Measurements from ENCODE around the gene DTNBP1.

GRCh38 chr6:15504040-15504495 is 158.8 kb downstream of the DTNBP1 start:
- TF ChIP-seq CTCF (conservative IDR thresholded peaks at IDR 0.05; ENCODE audit: low read depth, low read length) (peak; percentile 34; the same call in 1 of the 2 replicates), EZH2 (IDR thresholded peaks at IDR 0.05; ENCODE audit: borderline replicate concordance, low read depth, low read length, poor library complexity, severe bottlenecking) (no peak)

All from A673 (cell line).